Colon (tissue), 2 donors: ENCODE results near the gene MRGPRD.
"Not testable (repeated sequence)": the region's sequence is repeated elsewhere in the genome, so short reads cannot be mapped to it uniquely, and the experiment has no call there.

Experiments
- FAIRE-seq: peaks from 2 replicates; lab custom pipeline; 2012; peaks lifted over from hg19 to GRCh38; lab: Jason Lieb, UNC
- donor health status: control.
- donor health status: control.

Gene MRGPRD

DNA sequence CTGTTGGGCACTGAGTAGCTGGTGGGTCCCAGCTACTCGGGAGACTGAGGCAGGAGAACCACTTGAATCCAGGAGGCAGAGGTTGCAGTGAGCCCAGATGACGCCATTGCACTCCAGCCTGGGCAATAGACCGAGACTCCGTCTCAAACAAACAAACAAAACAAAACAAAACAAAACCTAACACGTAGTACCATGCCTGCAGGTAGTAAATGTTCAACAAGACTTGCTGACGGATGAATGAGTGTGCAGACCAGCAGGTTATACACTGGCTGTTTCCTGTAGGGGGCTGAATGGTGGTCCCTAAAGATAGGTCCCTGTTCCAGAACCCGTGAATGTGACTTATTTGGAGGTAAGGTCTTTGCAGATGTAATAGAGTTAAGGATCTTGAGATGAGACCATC is 12.8 kb upstream of the MRGPRD start:
- FAIRE-seq, result no peak

DNA sequence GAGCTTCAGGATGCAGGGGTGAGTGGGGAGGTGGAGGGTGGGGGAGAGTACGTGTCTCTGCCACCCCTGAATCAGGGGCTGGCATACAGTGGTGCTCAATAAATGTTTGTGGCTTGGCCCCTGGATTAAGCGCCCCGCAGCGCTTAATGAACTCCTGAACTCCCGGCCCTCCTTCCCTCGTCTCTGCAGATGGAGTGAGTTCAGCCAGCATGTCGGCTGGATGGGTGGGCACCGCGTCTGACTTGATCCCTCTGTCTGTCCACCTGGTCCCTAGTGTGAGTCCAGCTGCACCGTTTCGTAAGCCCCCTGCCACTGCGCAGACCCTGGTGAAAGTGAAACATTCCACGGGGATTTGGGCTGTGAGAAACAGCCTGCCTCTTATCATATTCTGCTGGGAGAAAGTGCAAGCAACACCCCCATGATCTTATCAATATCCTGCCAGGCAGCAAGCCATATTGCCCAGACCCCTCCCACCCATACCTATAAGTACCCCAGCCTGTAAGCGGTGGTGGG is 12.0 kb upstream of the MRGPRD start:
- FAIRE-seq, result no peak

DNA sequence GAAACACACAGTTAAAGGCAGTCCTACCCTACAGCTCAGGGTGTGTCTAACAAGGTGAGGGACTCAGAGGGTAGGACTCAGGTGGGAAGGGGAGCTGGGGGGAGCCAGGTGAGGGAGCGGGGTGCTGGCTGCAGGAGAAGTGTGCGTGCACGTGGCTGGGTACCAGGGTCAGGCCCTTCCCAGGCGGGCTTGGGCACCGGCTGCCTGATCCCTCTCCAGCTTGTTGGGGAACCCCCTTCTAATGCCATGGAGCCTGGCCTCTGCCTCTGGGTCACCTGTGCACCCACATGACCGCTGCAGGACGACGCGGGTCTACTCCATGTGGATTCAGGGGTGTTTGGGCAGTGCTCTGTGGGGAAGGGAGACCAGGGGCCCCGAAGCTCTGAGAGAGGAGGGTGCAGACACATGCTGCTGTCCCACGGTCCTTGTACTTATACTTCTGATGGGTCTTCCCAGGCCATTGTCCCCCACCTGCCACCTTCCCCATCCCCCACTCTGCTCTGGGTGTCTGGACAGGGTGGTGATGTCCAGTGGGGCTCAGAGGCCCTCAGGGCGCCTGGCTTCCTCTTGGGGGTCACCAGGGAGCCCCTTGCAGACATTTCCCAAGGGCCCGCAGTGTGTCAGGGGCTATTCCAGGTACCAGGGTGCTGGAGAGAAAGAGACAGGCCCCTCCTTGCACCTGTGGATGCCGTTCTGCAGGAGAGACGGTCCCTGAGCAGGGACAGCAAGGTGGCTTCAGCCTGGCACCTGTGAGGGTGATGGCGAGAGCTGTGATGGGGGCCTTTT is 10.4 kb upstream of the MRGPRD start:
- FAIRE-seq, result no peak

DNA sequence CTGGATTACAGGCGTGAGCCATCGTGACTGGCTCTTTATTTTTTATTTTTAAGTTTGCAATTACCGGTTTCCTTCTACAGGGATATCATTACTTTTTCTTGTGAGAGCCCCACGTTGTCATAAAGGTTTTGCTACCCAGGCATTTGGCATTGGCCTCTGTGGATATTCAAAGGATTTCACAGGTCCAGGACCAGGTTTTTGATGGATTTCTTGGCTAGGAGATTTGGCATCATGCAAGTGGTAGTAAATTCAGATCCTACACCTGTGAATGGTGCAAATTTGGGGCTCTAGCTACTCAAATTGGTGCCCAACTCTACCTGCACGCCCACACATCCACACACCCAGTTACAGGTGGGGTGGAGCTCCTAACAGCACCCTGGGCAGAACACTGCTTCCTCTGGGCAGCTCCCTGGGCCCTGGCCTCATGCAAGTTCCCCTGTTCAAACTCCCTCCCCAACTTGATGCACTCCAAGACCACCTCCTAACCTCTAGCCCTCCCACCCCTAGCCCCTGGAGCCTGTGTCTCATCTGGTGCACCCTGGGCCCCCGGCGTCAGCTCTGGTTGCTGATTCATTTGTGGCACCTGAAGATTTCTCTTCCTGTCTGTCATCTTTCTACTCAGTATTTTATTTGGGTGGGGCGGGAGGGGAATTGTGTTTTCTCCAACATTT is 9.3 kb upstream of the MRGPRD start:
- no peak for FAIRE-seq

DNA sequence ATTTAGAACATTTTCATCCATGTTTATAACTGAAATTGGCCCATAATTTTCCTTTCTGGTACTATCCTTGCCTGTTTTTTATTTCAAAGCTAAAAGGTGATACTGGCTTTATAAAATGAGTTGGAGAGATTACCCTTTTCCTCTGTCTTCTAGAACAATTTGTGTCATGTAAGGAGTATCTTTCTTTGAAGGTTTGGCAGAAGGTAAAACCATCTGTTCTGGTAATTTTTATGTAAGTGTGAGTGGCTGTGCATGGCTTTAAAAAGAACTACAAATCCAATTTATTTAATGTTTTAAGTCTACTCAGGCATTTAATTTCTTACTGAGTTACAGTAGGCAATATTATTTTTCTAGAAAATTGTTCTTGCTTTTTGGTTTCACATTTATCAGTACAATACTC is 7.7 kb upstream of the MRGPRD start:
- no peak for FAIRE-seq

DNA sequence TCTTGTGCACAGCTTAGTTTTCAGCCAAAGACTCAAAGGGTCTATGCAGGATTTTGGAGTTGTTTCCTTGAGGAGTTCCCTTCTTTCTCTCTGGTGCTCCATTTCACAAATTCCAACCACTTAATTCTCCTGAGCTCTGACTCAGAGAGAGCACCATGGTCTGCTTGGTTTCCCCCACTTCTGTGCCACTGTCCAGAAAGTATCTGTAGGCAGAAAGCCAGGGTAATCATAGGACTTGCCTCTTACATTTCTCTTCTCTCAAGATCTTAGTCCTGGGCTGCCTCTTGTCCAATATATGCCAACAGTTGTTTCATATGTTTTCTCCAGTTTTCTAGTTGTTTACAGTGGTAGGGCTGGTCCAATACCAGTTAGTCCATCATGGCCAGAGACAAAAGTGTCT is 6.4 kb upstream of the MRGPRD start:
- no peak for FAIRE-seq

DNA sequence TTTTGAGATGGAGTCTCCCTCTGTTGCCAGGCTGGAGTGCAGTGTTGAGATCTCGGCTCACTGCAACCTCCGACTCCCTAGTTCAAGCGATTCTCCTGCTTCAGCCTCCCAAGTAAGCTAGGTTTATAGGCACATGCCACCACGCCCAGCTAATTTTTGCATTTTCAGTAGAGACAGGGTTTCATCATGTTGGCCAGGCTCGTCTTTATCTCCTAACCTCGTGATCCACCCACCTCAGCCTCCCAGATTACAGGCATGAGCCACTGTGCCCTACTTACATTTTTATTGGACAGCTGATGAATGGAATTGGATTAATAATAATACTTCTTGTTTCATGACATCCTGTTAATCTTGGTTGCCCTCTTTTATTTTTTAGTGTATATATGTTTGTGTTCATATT is 3.0 kb upstream of the MRGPRD start:
- FAIRE-seq, result no peak

DNA sequence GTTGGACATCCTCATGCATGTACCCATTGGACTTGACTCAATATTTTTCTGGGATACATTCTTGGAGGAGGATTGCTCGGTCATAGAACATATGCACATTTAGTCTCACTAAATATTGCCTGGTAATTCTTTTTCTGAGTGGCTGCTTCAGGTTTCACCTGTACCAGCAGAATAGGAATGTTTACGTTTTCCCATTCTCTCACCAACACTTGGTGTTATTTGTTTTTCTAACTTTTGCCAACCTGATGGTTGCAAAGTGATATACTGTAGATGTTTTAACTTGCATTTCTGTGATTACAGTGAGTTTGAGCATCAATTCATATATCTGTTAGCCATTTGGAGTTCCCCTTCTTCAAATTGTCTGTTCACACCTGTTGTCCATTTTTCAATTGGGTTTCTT is 1.3 kb upstream of the MRGPRD start:
- no peak for FAIRE-seq

DNA sequence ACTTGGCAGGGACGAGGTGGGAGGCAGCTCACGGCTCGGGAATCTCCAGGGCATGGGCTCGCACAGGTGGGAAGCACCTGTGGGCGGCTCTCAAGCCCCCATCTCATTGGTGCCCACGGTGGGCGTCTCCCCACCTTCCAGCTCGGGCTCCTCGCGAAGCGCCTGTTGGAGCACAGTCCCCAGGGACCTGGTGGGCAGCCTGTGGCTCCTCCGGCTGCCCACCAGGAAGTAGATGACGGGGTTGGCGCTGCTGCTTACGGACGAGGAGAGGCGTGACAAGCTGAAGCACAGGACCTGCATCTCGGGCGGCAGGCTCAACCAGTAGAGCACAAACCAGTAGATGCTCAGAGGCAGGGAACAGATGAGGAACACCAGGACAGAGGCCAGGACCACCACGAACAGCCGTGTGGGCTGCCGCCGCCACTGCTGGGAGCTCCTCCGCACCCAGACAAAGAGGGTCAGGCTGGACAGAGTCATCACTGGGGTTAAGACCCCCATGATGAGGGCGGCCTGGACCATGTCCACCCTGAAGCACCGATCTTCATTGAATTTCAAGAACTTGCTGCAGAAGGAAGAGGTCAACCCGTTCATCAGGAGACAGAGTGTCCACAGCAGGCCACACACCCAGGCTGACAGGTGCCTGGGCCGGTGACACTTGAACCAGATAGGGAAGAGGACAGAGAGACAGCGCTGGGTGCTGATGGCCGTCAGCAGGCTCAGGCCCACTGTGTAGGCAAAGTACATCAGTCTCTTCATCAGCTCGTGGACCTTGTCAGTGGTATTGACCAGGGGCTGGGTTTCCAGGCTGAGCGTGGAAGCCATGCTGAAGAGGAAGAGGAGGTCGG is 633 bp downstream of the MRGPRD start:
- no peak for FAIRE-seq

DNA sequence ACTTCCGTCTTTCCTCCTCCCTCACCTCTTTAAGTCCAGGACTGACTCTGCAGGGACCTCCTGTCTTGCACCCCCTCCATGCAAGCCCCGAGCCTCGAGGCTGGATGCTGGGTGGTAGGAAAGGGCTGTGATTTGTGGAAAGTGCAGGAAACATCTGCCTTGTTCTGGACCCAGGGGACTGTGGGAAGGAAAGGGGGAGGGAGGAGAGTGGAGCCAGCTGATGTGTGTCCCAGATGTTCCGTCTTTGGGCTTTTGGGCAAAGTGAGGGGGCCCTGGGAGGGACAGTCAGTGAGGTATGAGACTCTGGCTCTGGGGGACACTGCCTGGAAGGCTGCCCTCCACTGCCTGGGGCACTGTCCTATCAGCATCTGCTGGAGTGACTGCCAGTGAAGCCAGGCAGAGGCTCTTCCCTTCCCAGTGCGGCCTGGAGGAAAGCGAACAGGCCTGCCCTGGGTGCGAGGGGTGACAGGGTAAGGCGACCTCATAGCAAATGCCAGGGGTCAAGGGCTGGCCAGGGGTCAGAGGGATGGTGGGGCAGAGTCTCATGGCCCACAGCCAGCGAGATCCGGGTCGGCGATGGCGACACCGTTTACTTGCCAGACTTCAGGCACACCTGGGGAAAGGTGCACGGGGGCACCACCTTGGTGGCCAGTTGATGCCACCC is 1.7 kb downstream of the MRGPRD start:
- FAIRE-seq, result no peak

DNA sequence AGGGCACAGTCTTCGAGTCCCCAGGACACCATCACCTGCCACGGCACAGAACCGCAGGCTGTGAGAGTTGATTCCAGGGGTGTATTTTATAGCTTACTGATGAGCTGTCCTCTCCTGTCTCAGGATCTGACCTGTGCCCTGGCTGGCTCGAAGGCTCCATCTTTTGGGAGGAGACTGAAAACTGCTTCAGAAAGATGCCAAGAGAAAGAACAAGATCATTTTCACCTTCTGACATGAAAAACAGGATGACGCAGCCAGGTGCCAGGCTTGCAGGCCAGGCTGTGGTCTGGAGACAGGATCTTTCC is 2.2 kb downstream of the MRGPRD start:
- FAIRE-seq, result no peak

DNA sequence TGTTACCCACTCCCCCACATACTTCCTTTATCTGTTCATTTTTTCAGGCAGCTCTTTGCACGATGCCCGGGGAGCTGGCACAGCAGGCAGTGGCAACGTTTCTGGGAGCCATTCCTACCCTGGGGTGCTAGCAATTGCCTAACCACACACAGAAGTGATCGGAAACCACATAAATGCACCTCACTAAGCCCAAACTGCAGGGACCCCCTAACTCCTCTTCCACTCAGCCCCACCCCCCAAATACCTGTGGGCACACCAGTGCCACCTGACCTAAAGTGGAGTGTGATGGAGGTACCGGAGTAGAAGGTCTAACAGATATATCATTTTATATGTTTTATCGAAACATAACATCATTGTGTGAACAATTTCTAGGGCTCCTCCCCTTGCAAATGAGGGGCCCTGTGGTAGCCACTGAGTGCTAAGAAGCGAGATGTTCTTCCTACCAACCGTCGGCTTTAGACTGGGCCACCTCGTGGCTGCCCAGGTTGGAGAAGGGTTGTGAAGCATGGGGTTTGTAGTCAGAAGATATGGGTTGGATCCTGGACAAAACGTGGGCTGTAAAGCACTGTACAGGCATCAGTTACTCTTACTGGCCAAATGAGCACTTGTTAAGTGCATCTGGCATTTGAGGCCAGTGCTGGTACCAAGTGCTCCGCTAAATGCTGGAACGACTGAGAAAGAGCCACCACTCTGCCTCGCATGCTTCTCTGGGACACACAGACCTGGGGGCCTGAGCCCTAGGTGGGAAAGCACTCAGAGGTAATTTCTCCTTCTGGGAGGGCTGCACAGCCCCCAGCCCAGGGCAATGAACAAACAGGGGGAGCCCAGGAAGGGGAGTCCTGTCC is 2.8 kb downstream of the MRGPRD start:
- FAIRE-seq, result no peak

DNA sequence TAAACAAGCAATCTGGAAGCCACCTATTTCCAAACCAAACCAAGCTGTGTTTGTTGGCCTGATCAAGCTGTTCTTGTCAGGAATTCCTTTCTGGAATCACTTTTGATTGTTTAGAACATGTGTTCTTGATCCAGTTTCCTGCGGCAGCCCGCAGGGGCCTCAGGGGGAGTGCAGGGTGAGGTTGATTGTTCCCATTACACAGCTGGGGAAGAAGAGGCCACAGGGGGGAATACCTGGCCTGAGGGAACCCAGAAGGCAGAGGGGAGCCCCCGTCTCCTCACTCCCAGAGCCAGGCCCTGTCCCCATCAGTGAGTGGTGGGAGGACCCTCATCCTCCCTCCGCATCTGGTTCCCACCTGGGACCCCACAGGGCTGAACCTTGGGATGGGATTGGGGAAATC is 4.2 kb downstream of the MRGPRD start:
- no peak for FAIRE-seq

DNA sequence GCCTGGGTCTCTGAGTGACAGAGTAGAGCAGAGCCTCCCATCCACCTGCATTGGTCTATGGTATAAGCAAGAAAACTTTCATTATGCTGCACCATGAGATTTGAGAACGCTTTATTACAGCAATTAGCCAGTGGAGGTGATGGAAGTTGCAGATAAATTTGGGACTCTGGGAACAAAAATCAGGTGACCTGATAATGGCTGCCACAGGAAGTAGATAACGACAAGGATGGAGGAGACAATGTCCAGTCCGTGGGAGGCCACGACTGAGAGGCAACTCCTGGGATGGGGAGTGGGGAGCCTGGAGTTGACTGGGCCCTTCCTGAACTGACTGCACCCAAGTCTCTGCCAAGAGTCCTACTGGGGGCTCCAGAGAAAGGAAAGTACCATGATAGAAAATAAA is 4.7 kb downstream of the MRGPRD start:
- FAIRE-seq, result no peak

DNA sequence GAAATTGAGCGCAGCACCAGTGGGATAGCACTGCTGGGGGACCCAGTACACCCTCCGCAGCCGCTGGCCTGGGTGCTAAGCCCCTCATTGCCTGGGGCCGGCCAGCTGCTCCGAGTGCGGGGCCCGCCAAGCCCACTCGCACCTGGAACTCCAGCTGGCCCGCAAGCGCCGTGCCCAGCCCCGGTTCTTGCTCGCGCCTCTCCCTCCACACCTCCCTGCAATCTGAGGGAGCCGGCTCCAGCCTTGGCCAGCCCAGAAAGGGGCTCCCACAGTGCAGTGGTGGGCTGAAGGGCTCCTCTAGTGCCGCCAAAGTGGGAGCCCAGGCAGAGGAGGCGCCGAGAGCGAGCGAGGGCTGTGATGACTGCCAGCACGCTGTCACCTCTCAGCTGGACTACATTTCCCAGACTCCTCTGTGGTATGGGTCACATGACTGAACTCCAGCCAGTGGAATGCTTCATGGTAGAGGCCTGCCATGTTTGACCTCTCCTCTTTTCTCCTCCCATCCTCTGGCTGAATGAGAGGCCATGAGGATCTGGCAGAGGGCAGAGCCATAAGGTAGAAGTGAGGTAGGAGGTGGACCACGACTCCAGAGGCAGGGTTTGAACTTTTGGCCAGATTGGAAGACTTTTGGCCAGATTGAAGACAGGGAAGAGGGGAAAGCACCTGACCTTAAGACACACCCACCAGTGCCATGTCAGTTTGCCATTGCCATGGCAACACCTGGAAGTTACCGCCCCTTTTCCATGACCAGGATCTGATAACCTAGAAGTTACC is 6.2 kb downstream of the MRGPRD start:
- no peak for FAIRE-seq

DNA sequence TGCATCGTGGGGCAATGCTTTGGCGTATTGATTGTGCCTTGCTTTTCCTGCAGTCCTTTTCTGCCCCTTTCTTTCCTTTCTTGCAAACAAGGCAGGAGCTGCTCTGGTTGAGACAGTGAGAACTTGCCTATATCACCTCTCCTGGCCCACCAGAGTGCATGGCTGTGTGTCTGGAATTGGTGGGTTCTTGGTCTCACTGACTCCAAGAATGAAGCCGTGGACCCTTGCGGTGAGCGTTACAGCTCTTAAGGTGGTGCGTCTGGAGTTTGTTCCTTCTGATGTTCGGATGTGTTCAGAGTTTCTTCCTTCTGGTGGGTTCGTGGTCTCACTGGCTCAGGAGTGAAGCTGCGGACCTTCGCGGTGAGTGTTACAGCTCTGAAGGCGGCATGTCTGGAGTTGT is 7.1 kb downstream of the MRGPRD start:
- not testable (repeated sequence) for FAIRE-seq

DNA sequence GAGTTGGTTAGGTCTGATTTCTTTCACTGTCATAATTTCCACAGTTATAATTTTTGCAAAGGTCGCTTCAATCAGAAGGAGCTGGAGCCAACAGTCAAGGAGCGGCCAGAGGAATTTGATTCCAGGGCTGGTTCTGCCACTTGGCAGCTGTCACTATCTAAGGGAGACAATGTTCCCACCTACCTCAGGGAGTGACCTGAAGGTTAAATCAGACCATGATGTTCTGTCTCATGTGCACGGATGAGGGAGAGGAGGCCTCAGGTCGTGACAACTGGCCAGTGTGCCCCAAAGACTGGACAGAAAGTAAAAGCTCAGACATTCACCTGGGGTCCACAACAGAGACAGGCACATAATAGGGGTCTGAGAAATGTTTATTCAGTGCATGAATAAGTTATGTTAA is 7.6 kb downstream of the MRGPRD start:
- FAIRE-seq, result no peak

DNA sequence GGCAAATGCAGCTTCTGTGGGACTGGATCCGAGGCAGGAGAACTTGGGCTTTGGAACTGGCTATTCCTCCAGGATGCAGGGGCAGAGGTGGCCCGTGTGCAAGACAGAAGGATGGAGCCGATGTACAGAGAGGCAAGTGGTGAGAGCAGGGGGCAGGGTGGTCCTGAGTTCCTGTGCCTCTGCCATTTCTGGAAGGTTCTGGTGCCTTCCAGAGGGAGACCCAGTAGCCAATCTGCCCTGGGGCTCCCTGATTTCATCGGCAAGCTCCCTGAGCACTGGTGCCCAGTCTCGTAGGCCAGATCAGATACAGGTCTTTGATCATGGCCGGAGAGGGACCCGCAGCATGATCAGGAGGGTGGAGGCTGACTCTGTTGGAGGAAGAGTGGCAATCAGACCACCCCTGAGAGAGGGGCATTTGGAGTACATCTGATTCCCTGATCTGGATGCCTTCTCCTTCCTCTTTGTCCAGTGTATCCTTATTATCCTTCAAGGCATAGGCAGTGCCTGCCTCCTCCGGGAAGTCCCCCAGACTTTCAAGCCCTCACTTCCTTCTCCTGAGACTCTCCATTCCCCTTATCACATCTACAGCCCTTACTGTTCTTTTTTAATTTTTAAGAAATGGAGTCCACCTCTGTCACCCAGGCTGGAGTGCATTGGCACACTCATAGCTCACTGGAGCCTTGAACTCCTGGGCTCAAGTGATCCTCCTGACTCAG is 9.7 kb downstream of the MRGPRD start:
- no peak for FAIRE-seq

DNA sequence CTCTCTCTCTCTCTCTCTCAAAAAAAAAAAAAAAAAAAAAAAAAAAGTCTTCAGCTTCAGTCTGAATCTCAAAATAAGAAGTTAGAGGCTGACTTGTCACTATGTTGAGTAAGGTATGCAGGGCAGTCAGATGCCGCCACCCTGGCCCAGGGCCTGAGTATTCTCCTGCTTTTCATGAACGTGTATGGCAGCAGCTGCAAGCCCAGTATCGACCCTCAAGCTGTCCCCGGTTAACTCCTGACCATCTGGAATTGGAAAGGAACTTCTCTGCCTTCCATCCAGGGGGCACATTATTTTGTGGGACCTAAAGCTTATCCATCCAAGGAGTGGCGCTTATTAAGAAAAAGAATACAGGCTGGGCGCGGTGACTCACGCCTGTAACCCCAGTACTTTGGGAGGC is 11.4 kb downstream of the MRGPRD start:
- no peak for FAIRE-seq
